Stimulated activated effector memory CD8-positive, alpha-beta T cell treated with anti-CD3 and anti-CD28 coated beads, Interleukin-12 subunit alpha, Interleukin-12 subunit beta, amount 100 ng/mL, for 72 hours (primary cell): Measurements from ENCODE around the gene KLHL13.
"Not testable (repeated sequence)": the region's sequence is repeated elsewhere in the genome, so short reads cannot be mapped to it uniquely, and the experiment has no call there.

Experiments
- ATAC-seq: fragments of 150-1000 bp; cut with Tn5 transposase; 2 replicates; pipeline ENCODE4 v1.10.0; 2021
- DNase-seq, 2 donors: peaks; one replicate each; pipeline ENCODE4 v3.0.0; 2021 to 2022; ENCODE audit warnings: low spot score in 2 of 2
- H3K27ac Mint-ChIP-seq: one replicate; pipeline ENCODE4 v1.8.0; 2022; ENCODE audit warnings: mild to moderate bottlenecking, mixed read lengths
- H3K36me3 Mint-ChIP-seq: one replicate; pipeline ENCODE4 v1.8.0; 2022; ENCODE audit warnings: mild to moderate bottlenecking, mixed read lengths
- H3K4me1 Mint-ChIP-seq: one replicate; pipeline ENCODE4 v1.8.0; 2022; ENCODE audit warnings: mixed read lengths
- H3K4me3 Mint-ChIP-seq: one replicate; pipeline ENCODE4 v1.8.0; 2022; ENCODE audit warnings: mild to moderate bottlenecking, mixed read lengths
- H3K9me3 Mint-ChIP-seq: one replicate; pipeline ENCODE4 v1.8.0; 2022; ENCODE audit warnings: mixed read lengths

The KLHL13 gene

DNA sequence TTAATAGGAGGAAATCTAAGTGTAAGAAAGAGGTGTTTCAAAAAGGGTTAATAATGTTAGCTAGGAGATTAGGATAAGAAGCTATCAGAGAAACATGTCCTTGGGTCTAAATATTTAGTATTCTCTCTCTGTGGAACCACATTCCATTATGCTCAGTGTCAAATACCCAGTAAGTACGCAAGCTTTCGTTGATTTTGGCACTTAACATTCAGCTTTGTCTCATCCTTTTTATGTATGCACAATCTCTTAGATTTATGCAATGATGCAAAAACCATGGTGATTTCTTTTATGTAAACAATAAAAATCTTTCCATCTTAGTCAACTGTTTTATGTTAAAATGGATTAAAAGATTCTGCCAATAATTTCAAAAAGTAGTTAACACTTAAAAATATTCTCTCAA lies 129.2 kb downstream of the KLHL13 start:
- H3K4me3 Mint-ChIP-seq, result no peak overlapping the region
- ATAC-seq, result no peak
- DNase-seq, result no peak
- H3K27ac Mint-ChIP-seq, result no peak overlapping the region
- no peaks in the 10 kb centered on the region for H3K36me3 Mint-ChIP-seq
- no peaks in the 10 kb centered on the region for H3K4me1 Mint-ChIP-seq
- H3K9me3 Mint-ChIP-seq, result peaks cover 4% of the 10 kb centered on the region

GRCh38 chrX:117985241-117985640 lies 131.4 kb downstream of the KLHL13 start:
- no peaks in the 10 kb centered on the region for H3K36me3 Mint-ChIP-seq
- peaks cover 3% of the 10 kb centered on the region for H3K9me3 Mint-ChIP-seq
- H3K4me1 Mint-ChIP-seq, result no peaks in the 10 kb centered on the region
- H3K27ac Mint-ChIP-seq, result no peak overlapping the region
- DNase-seq (no peak), ATAC-seq (no peak)
- H3K4me3 Mint-ChIP-seq, result no peak overlapping the region

DNA sequence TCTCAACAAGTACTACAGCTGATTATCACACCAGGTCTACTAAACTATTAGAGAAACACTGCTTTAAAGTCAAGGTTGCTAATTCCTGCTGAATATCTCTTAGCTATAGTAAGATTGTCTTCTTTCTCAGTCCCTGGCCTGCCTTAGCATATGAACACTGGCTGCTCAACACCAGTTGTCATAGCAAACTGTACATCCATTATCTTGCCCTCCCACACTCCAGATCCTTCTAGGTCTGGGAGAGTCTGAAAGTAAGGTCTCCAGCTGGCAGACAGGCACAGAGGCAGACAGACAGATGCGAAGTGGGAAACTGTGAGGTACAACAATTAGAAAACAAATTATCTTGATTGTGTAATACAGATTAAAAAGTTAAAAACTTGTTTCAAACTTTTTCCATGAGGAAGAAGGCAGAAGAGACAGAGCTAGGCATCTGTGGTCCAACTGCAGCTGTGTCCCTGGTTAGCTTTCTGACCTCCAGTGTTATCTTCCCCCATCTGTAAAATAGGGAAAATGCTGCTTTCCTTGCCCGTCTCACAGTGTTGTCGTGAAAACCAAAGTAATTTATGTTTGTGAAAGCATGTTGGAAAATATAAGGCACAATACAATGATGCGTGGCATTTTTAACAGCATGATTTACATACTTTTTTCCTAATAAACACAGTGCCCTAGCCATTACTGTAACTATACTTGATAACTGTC lies 133.8 kb downstream of the KLHL13 start:
- no peaks in the 10 kb centered on the region for H3K36me3 Mint-ChIP-seq
- no peak overlapping the region for H3K4me3 Mint-ChIP-seq
- H3K9me3 Mint-ChIP-seq, result peaks cover 3% of the 10 kb centered on the region
- ATAC-seq, result no peak
- no peaks in the 10 kb centered on the region for H3K4me1 Mint-ChIP-seq
- H3K27ac Mint-ChIP-seq, result no peak overlapping the region
- no peak for DNase-seq

GRCh38 chrX:117978402-117978801 lies 138.2 kb downstream of the KLHL13 start:
- H3K27ac Mint-ChIP-seq, result no peak overlapping the region
- H3K4me1 Mint-ChIP-seq, result no peaks in the 10 kb centered on the region
- no peaks in the 10 kb centered on the region for H3K9me3 Mint-ChIP-seq
- H3K36me3 Mint-ChIP-seq, result no peaks in the 10 kb centered on the region
- DNase-seq (no peak), ATAC-seq (no peak)
- no peak overlapping the region for H3K4me3 Mint-ChIP-seq

- Mint-ChIP-seq H3K36me3 (no peaks in the 10 kb centered on the region), H3K27ac (no peak overlapping the region), H3K9me3 (no peaks in the 10 kb centered on the region), H3K4me1 (no peaks in the 10 kb centered on the region), H3K4me3 (no peak overlapping the region)
- DNase-seq (no peak), ATAC-seq (no peak)
Measured at GRCh38 chrX:117977526-117977925, 139.1 kb downstream of the KLHL13 start.

- Mint-ChIP-seq H3K4me1 (no peaks in the 10 kb centered on the region), H3K27ac (no peak overlapping the region), H3K36me3 (no peaks in the 10 kb centered on the region), H3K9me3 (no peaks in the 10 kb centered on the region), H3K4me3 (no peak overlapping the region)
- no peak for ATAC-seq
- DNase-seq, result no peak
Measured at GRCh38 chrX:117973110-117973807, 143.4 kb downstream of the KLHL13 start.

DNA sequence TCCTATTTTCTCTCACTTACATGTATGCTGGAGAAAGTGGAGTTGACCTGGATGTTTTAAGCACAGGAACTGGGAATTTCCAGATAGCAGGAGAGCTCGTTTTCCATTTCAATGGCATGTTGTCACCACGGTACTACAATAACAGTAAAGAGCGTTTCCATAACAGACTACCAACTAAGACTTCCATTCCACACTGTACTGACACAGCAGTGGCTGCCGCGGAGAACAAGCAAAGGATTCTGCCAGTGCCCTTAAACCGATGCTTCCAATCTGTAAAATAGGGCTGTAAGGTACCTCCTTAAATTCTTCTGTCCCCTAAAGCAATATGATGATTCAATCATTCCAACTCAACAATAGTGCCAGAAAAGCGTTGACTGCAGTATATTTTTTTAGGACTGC lies 143.9 kb downstream of the KLHL13 start:
- no peak overlapping the region for H3K27ac Mint-ChIP-seq

DNA sequence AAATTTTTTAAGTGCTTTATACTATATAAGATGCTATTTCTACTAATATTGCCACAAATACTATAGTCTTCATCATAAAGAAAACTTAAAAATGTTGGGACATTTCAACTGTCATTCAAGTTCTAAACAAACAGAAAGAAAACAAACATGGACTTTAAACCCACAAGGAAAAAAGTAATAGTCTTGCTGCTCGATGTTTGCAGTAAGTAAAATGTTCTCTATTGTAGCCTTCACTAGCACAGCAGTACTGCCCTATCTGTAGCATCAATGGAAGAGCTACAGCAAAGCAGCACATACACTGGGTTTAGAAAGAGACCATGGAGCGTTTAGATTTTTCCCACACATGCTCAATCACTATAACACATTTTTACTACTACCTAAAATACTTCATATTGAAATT lies 146.8 kb downstream of the KLHL13 start:
- Mint-ChIP-seq H3K36me3 (no peaks in the 10 kb centered on the region), H3K27ac (no peak overlapping the region), H3K9me3 (no peaks in the 10 kb centered on the region), H3K4me3 (no peak overlapping the region), H3K4me1 (no peaks in the 10 kb centered on the region)
- no peak for ATAC-seq
- no peak for DNase-seq

More for the DNA sequence above, 143.9 kb downstream of the KLHL13 start:
- ATAC-seq (no peak), DNase-seq (no peak)
- Mint-ChIP-seq H3K36me3 (no peaks in the 10 kb centered on the region), H3K4me3 (no peak overlapping the region), H3K4me1 (no peaks in the 10 kb centered on the region), H3K9me3 (no peaks in the 10 kb centered on the region)

GRCh38 chrX:117969328-117969727 lies 147.3 kb downstream of the KLHL13 start:
- H3K4me3 Mint-ChIP-seq, result no peak overlapping the region
- ATAC-seq (no peak), DNase-seq (no peak)
- no peaks in the 10 kb centered on the region for H3K4me1 Mint-ChIP-seq
- no peak overlapping the region for H3K27ac Mint-ChIP-seq
- H3K36me3 Mint-ChIP-seq, result no peaks in the 10 kb centered on the region
- H3K9me3 Mint-ChIP-seq, result no peaks in the 10 kb centered on the region

DNA sequence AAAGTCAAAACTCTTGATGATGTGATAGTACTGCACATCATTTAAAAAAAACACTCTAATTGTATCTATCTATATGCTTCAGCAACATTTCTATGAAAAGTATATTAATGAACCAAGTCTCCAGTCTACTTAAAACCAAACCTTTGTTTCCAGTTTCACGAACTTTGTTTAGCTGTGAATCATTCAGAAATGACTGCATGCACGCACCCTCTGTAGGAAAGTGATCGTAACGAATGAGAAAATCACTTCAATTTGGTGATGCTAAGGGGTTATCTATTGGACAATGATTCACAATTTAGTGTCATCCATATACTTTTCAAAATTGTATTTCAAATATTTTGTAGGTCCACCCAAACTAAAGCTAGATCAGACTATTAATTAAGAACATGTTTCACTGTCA lies 157.6 kb downstream of the KLHL13 start:
- ATAC-seq, result no peak
- no peaks in the 10 kb centered on the region for H3K36me3 Mint-ChIP-seq

DNA sequence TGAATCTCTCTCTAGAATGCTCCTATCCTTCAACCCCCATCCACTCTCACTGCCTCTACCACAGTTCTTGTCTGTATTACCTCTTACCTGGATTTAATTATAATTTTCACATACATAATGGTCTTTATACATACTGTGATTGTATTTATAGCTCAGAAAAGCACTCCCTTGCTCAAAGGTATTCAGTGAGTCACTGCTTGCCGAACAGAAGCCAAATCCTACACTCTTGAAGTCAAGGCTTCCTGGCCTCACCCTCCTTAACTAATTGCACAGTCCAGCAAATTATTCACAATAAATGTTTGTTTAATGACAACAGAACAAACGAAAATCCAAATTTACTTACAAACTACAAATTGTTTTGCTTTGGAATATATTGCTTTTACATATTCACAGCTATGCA lies 159.5 kb downstream of the KLHL13 start:
- DNase-seq (no peak), ATAC-seq (no peak)
- Mint-ChIP-seq H3K4me3 (no peak overlapping the region), H3K36me3 (no peaks in the 10 kb centered on the region), H3K9me3 (peaks cover 2% of the 10 kb centered on the region), H3K4me1 (no peaks in the 10 kb centered on the region), H3K27ac (no peak overlapping the region)

More for the DNA sequence above, 157.6 kb downstream of the KLHL13 start:
- Mint-ChIP-seq H3K27ac (no peak overlapping the region), H3K9me3 (peaks cover 2% of the 10 kb centered on the region), H3K4me1 (no peaks in the 10 kb centered on the region), H3K4me3 (no peak overlapping the region)
- no peak for DNase-seq

- H3K9me3 Mint-ChIP-seq, H3K36me3 Mint-ChIP-seq, H3K4me3 Mint-ChIP-seq, H3K4me1 Mint-ChIP-seq, DNase-seq, ATAC-seq, H3K27ac Mint-ChIP-seq: not testable (repeated sequence)
Measured at GRCh38 chrX:117939296-117939695, 177.3 kb downstream of the KLHL13 start.

- Mint-ChIP-seq H3K4me3 (no peak overlapping the region), H3K36me3 (no peaks in the 10 kb centered on the region), H3K4me1 (no peaks in the 10 kb centered on the region), H3K9me3 (no peaks in the 10 kb centered on the region), H3K27ac (no peak overlapping the region)
- ATAC-seq, result no peak
- DNase-seq, result no peak
Measured at GRCh38 chrX:117936118-117936517, 180.5 kb downstream of the KLHL13 start.

DNA sequence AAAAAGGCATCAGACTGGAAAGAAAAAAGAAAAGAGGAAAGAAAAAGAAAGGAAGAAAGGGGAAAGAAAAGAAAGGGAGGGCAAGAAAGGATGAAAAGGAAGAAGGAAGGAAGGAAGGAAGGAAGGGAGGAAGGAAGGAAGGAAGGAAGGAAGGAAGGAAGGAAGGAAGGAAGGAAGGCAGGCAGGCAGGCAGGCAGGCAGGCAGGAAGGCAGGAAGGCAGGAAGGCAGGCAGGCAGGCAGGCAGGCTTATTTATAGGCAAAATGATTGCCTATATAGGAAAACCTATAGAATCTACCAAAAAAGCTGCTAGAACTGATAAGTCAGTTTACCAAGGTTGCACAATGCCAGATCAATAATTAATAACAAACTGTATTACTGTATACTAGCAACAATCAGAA lies 186.5 kb downstream of the KLHL13 start:
- H3K4me1 Mint-ChIP-seq, H3K27ac Mint-ChIP-seq, H3K36me3 Mint-ChIP-seq, DNase-seq, H3K4me3 Mint-ChIP-seq, H3K9me3 Mint-ChIP-seq, ATAC-seq: not testable (repeated sequence)

GRCh38 chrX:117919755-117920154 lies 196.9 kb downstream of the KLHL13 start:
- ATAC-seq (no peak), DNase-seq (no peak)
- Mint-ChIP-seq H3K4me3 (no peak overlapping the region), H3K36me3 (no peaks in the 10 kb centered on the region), H3K27ac (no peak overlapping the region), H3K9me3 (peaks cover 6% of the 10 kb centered on the region), H3K4me1 (no peaks in the 10 kb centered on the region)

- ATAC-seq, result no peak
- DNase-seq, result no peak
- Mint-ChIP-seq H3K27ac (no peak overlapping the region), H3K4me1 (no peaks in the 10 kb centered on the region), H3K4me3 (no peak overlapping the region), H3K9me3 (no peaks in the 10 kb centered on the region), H3K36me3 (no peaks in the 10 kb centered on the region)
Measured at GRCh38 chrX:117910216-117910615, 206.4 kb downstream of the KLHL13 start.
